ENCODE data around the gene PA2G4.

GRCh38 chr12:56126732-56127239 is 22.4 kb downstream of the PA2G4 start:
- TF ChIP-seq CTCF (IDR thresholded peaks at IDR 0.05; ENCODE audit: low read depth, low read length) (no peak), EZH2phosphoT487 (IDR thresholded peaks at IDR 0.05; ENCODE audit: low read depth) (no peak)

All from OCI-LY3 (cell line).